K562 (cell line): ENCODE data around the gene FAM186B. TPM values are rescaled to one million over a fixed set of nuclear protein-coding genes. Genes with fewer than 3 reads are reported as not detected.

Experiments
- ATAC-seq: fragments of 200-7000 bp; cut with Tn5 transposase; 3 replicates; pipeline ENCODE4 v1.9.1; 2020; ENCODE audit warnings: moderate library complexity
- BruUV-seq: library from RNA; stranded (reverse); fragments of 400-500 nt; replicated peaks from 2 replicates; lab custom pipeline; 2021; lab: Mats Ljungman, UMichigan
- CTCF ChIA-PET: fragments of 300-600 bp; formaldehyde crosslinking; extraction: SDS; loops from one replicate; lab custom pipeline; 2021; ENCODE audit warnings: low intra/inter-chr PET ratio; lab: Yijun Ruan, JAX
- POLR2A ChIA-PET: fragments of 300-600, 350-650 bp; sonication (Branson Sonifier 250); formaldehyde crosslinking; extraction: SDS; loops from one replicate; lab custom pipeline; 2021; ENCODE audit warnings: antibody characterized with exemption, inconsistent platforms; lab: Yijun Ruan, JAX
- DNase-seq, 4 experiments: peaks; one replicate each; pipeline versions ENCODE4 v3.0.0 to v3.0.0-alpha.2; 2011 to 2018; ENCODE audit warnings: low spot score in 3 of 4, mixed read lengths in 3 of 4; ENCODE audit errors: extremely low read depth in 1 of 4
- FAIRE-seq: peaks from 2 replicates; lab custom pipeline; 2011; peaks lifted over from hg19 to GRCh38; lab: Jason Lieb, UNC
- H2AFZ ChIP-seq: 2 replicates; pipeline ENCODE4 v1.6.0; 2011; ENCODE audit warnings: low read depth, low read length, control low read depth, inconsistent platforms
- H3K27ac ChIP-seq: fragments of 200-600 bp; 3 replicates; pipeline ENCODE4 v1.8.0; 2011; ENCODE audit warnings: low read depth, mild to moderate bottlenecking, control low read depth, inconsistent platforms, low read length, moderate library complexity, mixed read lengths; ENCODE audit errors: extremely low read depth
- H3K27me3 ChIP-seq, 2 experiments: fragments of 300-600 bp in 1 of 2; 2 replicates in 1 of 2; 3 replicates in 1 of 2; pipeline versions ENCODE4 v1.6.0 to v1.8.0; 2011; ENCODE audit warnings: inconsistent platforms in 2 of 2, low read length in 2 of 2, mild to moderate bottlenecking in 1 of 2, mixed read lengths in 1 of 2, moderate library complexity in 1 of 2; ENCODE audit not compliant: control insufficient read depth in 2 of 2, insufficient read depth in 2 of 2
- H3K36me3 ChIP-seq: fragments of 300-600 bp; 3 replicates; pipeline ENCODE4 v1.8.0; 2011; ENCODE audit warnings: mild to moderate bottlenecking, low read length, inconsistent platforms; ENCODE audit not compliant: control insufficient read depth, insufficient read depth
- H3K4me1 ChIP-seq, 2 experiments: fragments of 200-600 bp in 1 of 2; replicated peaks in 1 of 2; 2 replicates in 1 of 2; 3 replicates in 1 of 2; pipeline versions ENCODE4 v1.5.1 to v1.8.0; 2011; ENCODE audit warnings: inconsistent platforms in 2 of 2, low read length in 2 of 2, mild to moderate bottlenecking in 1 of 2, mixed read lengths in 1 of 2, moderate library complexity in 1 of 2; ENCODE audit not compliant: control insufficient read depth in 2 of 2, insufficient read depth in 2 of 2
- H3K4me2 ChIP-seq: 2 replicates; pipeline ENCODE4 v1.6.1; 2011; ENCODE audit warnings: low read length, control low read depth, inconsistent platforms, mixed read lengths; ENCODE audit not compliant: insufficient read depth
- H3K4me3 ChIP-seq: fragments of 200-600 bp; sonication (generic), shearing (Covaris generic); 2 replicates; pipeline ENCODE4 v1.5.1; 2016; ENCODE audit warnings: control low read depth, inconsistent platforms
- H3K79me2 ChIP-seq: fragments of 200-600 bp; 3 replicates; pipeline ENCODE4 v1.8.0; 2011; ENCODE audit warnings: low read length, inconsistent platforms; ENCODE audit not compliant: control insufficient read depth, insufficient read depth
- H3K9ac ChIP-seq, 2 experiments: 2 replicates each; pipeline versions ENCODE4 v1.6.0 to v1.6.1; 2011; ENCODE audit warnings: low read depth in 2 of 2, low read length in 2 of 2, control low read depth in 1 of 2, inconsistent platforms in 1 of 2, mild to moderate bottlenecking in 1 of 2, mixed read lengths in 1 of 2; ENCODE audit not compliant: insufficient read depth in 1 of 2
- H3K9me1 ChIP-seq: one replicate; pipeline ENCODE4 v1.6.0; 2011; ENCODE audit warnings: inconsistent platforms, mild to moderate bottlenecking, low read length, moderate library complexity; ENCODE audit not compliant: control insufficient read depth, insufficient read depth
- H3K9me3 ChIP-seq: replicated peaks from 2 replicates; pipeline ENCODE4 v1.5.1; 2011; ENCODE audit warnings: low read depth, low read length, inconsistent platforms; ENCODE audit not compliant: control insufficient read depth, insufficient read depth
- H4K20me1 ChIP-seq: replicated peaks from 2 replicates; pipeline ENCODE4 v1.6.1; 2011; ENCODE audit warnings: low read length, inconsistent platforms, mixed read lengths; ENCODE audit not compliant: control insufficient read depth, insufficient read depth
- SMAD3 ChIP-seq: fragments of 450-650 bp; formaldehyde crosslinking; conservative IDR thresholded peaks from 2 replicates; pipeline ENCODE4 v1.4.0; 2020; ENCODE audit warnings: mild to moderate bottlenecking
- ZNF121 ChIP-seq: sonication (generic); formaldehyde crosslinking; conservative IDR thresholded peaks from 2 replicates; pipeline ENCODE4 v1.8.0; 2022; ENCODE audit warnings: missing genetic modification reagents
- WGBS: fragments of 100-300 bp; shearing (Covaris generic); methylation state at CpG from one replicate; pipeline ENCODE4 v1.1.6; 2016; ENCODE audit warnings: low coverage, mixed read lengths; ENCODE audit not compliant: insufficient coverage; ENCODE audit errors: missing lambda C conversion rate; 5-methylcytosine and 5-hydroxymethylcytosine counted together
- in situ Hi-C: fragments of 300-500 bp; cut with MboI; formaldehyde crosslinking; loops from 4 replicates; pipeline ENCODE4 v1.15.0; 2018; ENCODE audit warnings: inconsistent platforms, mixed read lengths
- intact Hi-C: fragments of 100-400 bp; cut with micrococcal nuclease; formaldehyde crosslinking; loops from 2 replicates; pipeline ENCODE4 v1.14.2; 2022
- polyA plus RNA-seq, 8 experiments: library from polyadenylated mRNA; depleted of rRNA in 4 of 8; stranded (reverse) in 5 of 8; unstranded in 3 of 8; fragments of >200 nt; fragmentation: Nextera tagmentation in 2 of 8; fragmentation: Illumina TruSeq in 1 of 8; extraction: Ambion mirVana in 2 of 8; extraction: Trizol in 1 of 8; gene quantifications; 2 replicates each; pipeline versions ENCODE4 v1.2.1 to v1.2.3, GENCODE V29; 2011 to 2014; ENCODE audit warnings: inconsistent platforms in 1 of 8, missing spikeins in 1 of 8
- total RNA-seq, 7 experiments: library from RNA; depleted of rRNA in 6 of 7; stranded (reverse); fragments of >200 nt in 6 of 7; fragmentation: Illumina TruSeq in 2 of 7; extraction: Trizol in 2 of 7; gene quantifications; 2 replicates each; pipeline versions ENCODE4 v1.2.1 to v1.2.3, GENCODE V29; 2011 to 2021; ENCODE audit warnings: low replicate concordance in 1 of 7

The FAM186B gene
- total and polyA plus RNA-seq, 9 of the 15 experiments (the other 6 are each of a cell fraction or from before 2014, with no cell fraction given) = 0.07 to 0.42 (median 0.15) TPM

DNA sequence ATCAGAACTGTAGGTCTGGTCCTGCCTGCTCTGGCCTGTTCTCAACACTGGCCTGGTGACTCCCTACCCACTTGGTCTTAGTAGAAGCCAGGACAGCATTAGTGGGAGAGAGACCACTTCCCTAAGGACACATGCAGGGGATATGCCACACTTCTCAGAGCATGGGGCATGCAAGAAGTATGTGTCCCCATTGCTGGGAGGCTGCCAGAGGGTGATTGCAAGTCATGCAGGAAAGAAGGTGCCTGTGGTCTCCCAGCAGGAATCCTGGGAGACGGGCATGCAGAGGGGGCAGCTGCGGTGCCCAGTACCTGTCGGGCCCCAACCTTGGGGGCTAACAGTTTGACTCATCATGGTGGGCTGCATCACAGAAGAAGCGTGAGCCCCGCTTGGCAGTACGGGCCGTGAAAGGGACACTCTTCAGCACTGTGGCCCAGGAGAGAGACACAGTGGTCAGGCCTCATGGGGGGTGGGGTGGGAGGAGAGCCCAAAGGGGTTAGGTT lies 40.9 kb upstream of the FAM186B start:
- H3K4me1 ChIP-seq = peaks cover 0 to 16% of the 10 kb centered on the region in 2 experiments; a peak in 3 of 5 replicates
- H3K9me1 ChIP-seq = no peaks in the 10 kb centered on the region
- no peaks in the 10 kb centered on the region for H3K9me3 ChIP-seq
- H3K4me2 ChIP-seq = no peak overlapping the region
- ChIA-PET POLR2A (interaction anchor here (0.6 to 1.4 kb wide), 2 partner anchors 95 to 1068 kb away, joined by 3 read pairs; no protein-coding TSS in a partner anchor), CTCF (interaction anchor here (0.5 to 3.3 kb wide), 2 partner anchors 62 to 167 kb away, joined by 3 to 66 read pairs; partner anchors contain the start of gene FMNL3)
- peaks cover 13% of the 10 kb centered on the region; the same call in 2 of the 3 replicates for H3K36me3 ChIP-seq
- FAIRE-seq = no peak
- no peaks in the 10 kb centered on the region for H3K79me2 ChIP-seq
- WGBS = 81% methylated on average over 7 of the region's 7 CpGs
- no peaks in the 10 kb centered on the region; the same call in 1 of the 2 replicates for H4K20me1 ChIP-seq
- intact Hi-C loops = no loop called here
- no peak for DNase-seq
- TF ChIP-seq ZNF121 (CRISPR knock-in tag) (no peak), SMAD3 (CRISPR knock-in tag) (no peak)
- in situ Hi-C loops = no loop called here
- BruUV-seq = no TSS peak
- ATAC-seq = no peak
- H3K27ac ChIP-seq = no peak overlapping the region
- H3K4me3 ChIP-seq = no peak overlapping the region
- no peaks in the 10 kb centered on the region for H3K27me3 ChIP-seq
- peak overlapping the region in 1 of 2 experiments; percentile 22; a peak in 1 of 4 replicates for H3K9ac ChIP-seq
- no peak overlapping the region for H2AFZ ChIP-seq
